Right atrium auricular region (tissue), 2 donors: Measurements from ENCODE around the gene PRKD1. TPM values are rescaled to one million over a fixed set of nuclear protein-coding genes. Genes with fewer than 3 reads are reported as not detected.

Source experiments
- DNase-seq: peaks from one replicate; pipeline ENCODE4 v3.0.0-alpha.2; 2019; ENCODE audit warnings: low spot score
- H3K27ac ChIP-seq, 2 donors: fragments of 200-600 bp; sonication (generic); 1 replicate in 1 of 2; 2 replicates in 1 of 2; pipeline ENCODE4 v1.5.1; 2016 to 2019
- H3K27me3 ChIP-seq, 2 donors: fragments of 200-600 bp; sonication (generic); one replicate each; pipeline versions ENCODE4 v1.5.1 to v1.6.0; 2017 to 2019
- H3K36me3 ChIP-seq: fragments of 200-600 bp; sonication (generic); one replicate; pipeline ENCODE4 v1.5.1; 2016
- H3K4me1 ChIP-seq, 2 donors: fragments of 200-600 bp; sonication (generic); one replicate each; pipeline versions ENCODE4 v1.5.1 to v1.6.0; 2017 to 2019
- H3K4me3 ChIP-seq, 2 donors: fragments of 200-600 bp; sonication (generic); 1 replicate in 1 of 2; 2 replicates in 1 of 2; pipeline ENCODE4 v1.5.1; 2017 to 2019; ENCODE audit warnings: mild to moderate bottlenecking in 1 of 2, moderate library complexity in 1 of 2
- H3K9me3 ChIP-seq, 2 donors: fragments of 200-600 bp; sonication (generic); one replicate each; pipeline ENCODE4 v1.5.1; 2019
- total RNA-seq, 2 donors: library from RNA; depleted of rRNA; stranded (reverse); fragments of >200 nt; gene quantifications; one replicate each; pipeline ENCODE4 v1.1.0, GENCODE V29; 2016
- TF ChIP-seq, protein P1 (sequence below), 2 donors: fragments of 200-600 bp; sonication (generic); IDR thresholded peaks; one replicate each; pipeline ENCODE4 v1.5.1; 2019; ENCODE audit warnings: antibody characterized with exemption in 2 of 2

Gene PRKD1
- total RNA-seq, 2 donors from 2014 or later: 4.3 to 7.5 TPM

DNA sequence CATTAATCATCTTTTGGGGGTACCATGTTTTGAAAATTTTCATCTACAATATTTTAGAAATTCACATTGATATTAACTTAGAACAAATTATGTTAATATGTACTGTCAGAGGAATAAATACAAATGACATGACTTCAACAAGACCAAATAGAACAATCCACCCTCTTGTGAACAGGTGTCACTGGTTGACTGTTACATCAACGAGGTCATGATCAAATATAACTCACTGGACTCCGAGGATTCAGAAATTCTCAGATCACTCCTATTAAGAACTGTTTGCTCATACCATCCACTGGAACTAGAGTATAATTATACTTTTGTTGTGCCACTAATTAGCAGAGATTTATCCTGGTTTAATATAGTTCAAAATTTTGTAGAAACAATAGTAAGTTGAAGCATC, 318.8 kb downstream of the PRKD1 start:
- H3K36me3 ChIP-seq: no peaks in the 10 kb centered on the region
- H3K4me3 ChIP-seq: no peak overlapping the region
- H3K9me3 ChIP-seq: no peaks in the 10 kb centered on the region
- TF ChIP-seq, protein P1, sequence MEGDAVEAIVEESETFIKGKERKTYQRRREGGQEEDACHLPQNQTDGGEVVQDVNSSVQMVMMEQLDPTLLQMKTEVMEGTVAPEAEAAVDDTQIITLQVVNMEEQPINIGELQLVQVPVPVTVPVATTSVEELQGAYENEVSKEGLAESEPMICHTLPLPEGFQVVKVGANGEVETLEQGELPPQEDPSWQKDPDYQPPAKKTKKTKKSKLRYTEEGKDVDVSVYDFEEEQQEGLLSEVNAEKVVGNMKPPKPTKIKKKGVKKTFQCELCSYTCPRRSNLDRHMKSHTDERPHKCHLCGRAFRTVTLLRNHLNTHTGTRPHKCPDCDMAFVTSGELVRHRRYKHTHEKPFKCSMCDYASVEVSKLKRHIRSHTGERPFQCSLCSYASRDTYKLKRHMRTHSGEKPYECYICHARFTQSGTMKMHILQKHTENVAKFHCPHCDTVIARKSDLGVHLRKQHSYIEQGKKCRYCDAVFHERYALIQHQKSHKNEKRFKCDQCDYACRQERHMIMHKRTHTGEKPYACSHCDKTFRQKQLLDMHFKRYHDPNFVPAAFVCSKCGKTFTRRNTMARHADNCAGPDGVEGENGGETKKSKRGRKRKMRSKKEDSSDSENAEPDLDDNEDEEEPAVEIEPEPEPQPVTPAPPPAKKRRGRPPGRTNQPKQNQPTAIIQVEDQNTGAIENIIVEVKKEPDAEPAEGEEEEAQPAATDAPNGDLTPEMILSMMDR (IDR thresholded peaks at IDR 0.05): no peak
- H3K4me1 ChIP-seq: no peaks in the 10 kb centered on the region
- DNase-seq: no peak
- H3K27me3 ChIP-seq: no peaks in the 10 kb centered on the region
- H3K27ac ChIP-seq: no peak overlapping the region

DNA sequence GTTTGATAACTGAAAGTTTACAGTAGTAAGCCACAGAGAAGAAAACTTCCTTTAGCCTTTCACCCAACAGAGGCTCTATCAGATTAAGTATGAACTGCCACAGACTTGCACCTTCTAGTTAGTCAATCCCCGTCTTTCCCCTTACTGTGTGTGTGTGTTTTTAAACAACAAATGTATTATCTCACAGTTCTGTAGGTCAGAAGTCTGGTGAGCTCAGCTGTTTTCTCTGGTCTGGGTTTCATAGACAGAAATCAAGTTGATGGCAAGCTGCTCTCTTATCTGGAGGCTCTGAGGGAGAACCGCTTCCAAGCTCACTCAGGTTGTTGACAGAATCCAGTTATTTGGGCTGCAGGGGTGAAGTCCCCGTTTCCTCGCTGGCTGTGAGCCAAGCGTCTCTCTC, 320.5 kb downstream of the PRKD1 start:
- Histone ChIP-seq H3K9me3 (no peaks in the 10 kb centered on the region), H3K27ac (no peak overlapping the region), H3K4me3 (no peak overlapping the region), H3K36me3 (no peaks in the 10 kb centered on the region), H3K4me1 (no peaks in the 10 kb centered on the region), H3K27me3 (no peaks in the 10 kb centered on the region)
- DNase-seq: no peak
- TF ChIP-seq, protein P1 (IDR thresholded peaks at IDR 0.05): no peak

DNA sequence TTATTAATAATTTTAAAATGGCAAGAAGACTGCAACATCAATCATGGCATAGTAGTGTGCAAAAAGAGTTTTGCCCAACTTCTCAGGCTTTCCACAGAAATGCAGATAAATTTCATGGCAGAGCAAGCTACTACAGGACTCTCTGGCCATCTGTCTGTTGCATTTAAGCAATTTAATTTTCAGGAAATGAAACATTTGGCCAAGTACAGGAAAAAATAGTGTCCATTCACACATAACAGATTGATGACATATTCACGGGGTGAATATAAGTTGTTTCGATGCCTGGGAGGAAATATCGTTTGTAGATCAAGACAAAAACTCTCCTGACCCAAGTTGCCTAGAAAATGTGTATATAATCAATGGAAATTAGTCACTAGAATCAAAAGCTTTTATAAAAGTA, 324.0 kb downstream of the PRKD1 start:
- Histone ChIP-seq H3K36me3 (no peaks in the 10 kb centered on the region), H3K27ac (no peak overlapping the region), H3K4me3 (no peak overlapping the region), H3K27me3 (no peaks in the 10 kb centered on the region), H3K9me3 (no peaks in the 10 kb centered on the region), H3K4me1 (no peaks in the 10 kb centered on the region)
- TF ChIP-seq, protein P1 (IDR thresholded peaks at IDR 0.05): no peak
- DNase-seq: no peak

DNA sequence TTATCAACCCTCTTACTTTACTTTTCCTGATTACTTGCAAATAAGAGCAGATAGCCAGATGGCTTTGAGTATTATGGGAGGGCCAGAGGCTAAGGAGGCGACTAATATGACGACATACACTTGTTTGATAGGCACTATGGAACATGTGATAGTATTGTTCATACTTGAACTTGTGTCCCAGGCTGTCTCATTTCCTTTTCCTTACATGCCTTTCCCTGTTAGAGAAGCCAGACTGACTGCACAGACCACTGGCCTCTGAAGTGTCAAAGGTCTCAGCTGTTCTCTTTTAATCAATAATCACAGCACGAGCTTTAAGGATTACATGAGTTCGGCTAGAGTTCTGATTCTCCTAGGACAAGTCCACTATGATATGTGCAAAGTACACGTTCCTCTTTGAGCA, 326.0 kb downstream of the PRKD1 start:
- Histone ChIP-seq H3K4me3 (no peak overlapping the region), H3K9me3 (no peaks in the 10 kb centered on the region), H3K27ac (no peak overlapping the region), H3K4me1 (no peaks in the 10 kb centered on the region), H3K27me3 (no peaks in the 10 kb centered on the region), H3K36me3 (no peaks in the 10 kb centered on the region)
- DNase-seq: no peak
- TF ChIP-seq, protein P1 (IDR thresholded peaks at IDR 0.05): no peak

DNA sequence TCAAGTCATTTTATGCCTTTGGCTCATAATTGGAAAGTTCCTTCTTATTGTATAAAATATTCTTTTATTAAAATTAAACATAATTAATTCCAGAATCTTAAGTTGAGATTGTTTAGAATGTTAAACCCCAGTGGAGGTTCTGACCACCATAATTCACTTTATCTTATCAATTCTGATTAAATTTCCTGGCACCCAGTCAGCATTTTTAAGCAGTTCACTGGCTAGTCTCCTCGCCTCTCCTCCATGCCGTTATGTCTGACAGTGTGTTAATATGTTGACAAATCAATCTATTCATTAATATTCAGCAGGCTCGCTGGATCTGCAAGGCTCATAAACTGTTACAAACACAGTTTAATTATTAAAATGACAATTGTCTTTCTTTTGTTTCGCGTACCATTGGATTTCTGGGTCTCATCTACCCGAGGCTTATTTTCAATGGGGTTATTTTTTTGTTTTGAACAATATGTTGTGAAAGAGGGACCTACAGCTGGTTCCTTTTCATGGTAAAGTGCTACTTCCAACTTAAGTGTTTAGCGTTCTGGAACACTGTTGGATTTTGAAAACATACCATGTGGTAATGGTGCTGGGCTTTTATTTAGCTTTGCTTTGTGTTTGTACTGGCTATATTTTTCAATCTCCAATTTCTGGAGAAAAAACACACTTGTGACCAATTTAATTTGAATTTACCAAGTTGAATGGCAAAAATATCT, 339.7 kb downstream of the PRKD1 start:
- H3K4me3 ChIP-seq: no peak overlapping the region
- no peaks in the 10 kb centered on the region for H3K9me3 ChIP-seq
- no peaks in the 10 kb centered on the region for H3K4me1 ChIP-seq
- no peaks in the 10 kb centered on the region for H3K36me3 ChIP-seq
- TF ChIP-seq, protein P1 (IDR thresholded peaks at IDR 0.05): no peak
- no peak overlapping the region for H3K27ac ChIP-seq
- DNase-seq: no peak
- H3K27me3 ChIP-seq: no peaks in the 10 kb centered on the region

DNA sequence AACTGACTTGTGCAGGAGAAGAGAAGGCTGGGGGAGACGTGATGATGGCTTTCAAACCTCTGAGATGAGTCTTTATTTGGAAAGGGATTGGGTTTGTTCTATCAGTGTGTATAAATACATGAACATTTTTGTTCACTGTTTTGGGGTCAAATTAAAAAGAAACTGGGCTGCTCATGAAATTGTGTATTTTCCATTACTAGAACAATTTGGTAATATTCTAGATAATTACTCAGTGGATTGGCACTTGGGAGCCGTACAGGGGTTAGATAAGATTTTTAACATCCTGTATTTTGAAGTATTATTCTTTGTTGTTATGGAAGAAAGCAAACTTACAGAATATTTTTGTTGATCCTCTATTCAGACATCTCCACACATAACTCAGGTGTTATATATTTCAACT, 340.6 kb downstream of the PRKD1 start:
- H3K27me3 ChIP-seq: no peaks in the 10 kb centered on the region
- no peak overlapping the region for H3K4me3 ChIP-seq
- no peaks in the 10 kb centered on the region for H3K4me1 ChIP-seq
- TF ChIP-seq, protein P1 (IDR thresholded peaks at IDR 0.05): no peak
- H3K27ac ChIP-seq: peak overlapping the region in 1 of 2 donors; percentile 39
- no peak for DNase-seq
- no peaks in the 10 kb centered on the region for H3K36me3 ChIP-seq
- H3K9me3 ChIP-seq: no peaks in the 10 kb centered on the region
